Activated CD4-positive, alpha-beta T cell treated with anti-CD3 and anti-CD28 coated beads, Interleukin-2, amount 10 ng/mL, durations not matched to agents 24 days and 14 days (primary cell): ENCODE results near the gene NLGN1. TPM values are rescaled to one million over a fixed set of nuclear protein-coding genes. Genes with fewer than 3 reads are reported as not detected.
"Not testable (repeated sequence)": the region's sequence is repeated elsewhere in the genome, so short reads cannot be mapped to it uniquely, and the experiment has no call there.

Source experiments
- DNase-seq: peaks from one replicate; pipeline ENCODE4 v3.0.0; 2022
- H3K27ac Mint-ChIP-seq: one replicate; pipeline ENCODE4 v1.8.0; 2022; ENCODE audit warnings: mild to moderate bottlenecking, mixed read lengths
- H3K27me3 Mint-ChIP-seq: one replicate; pipeline ENCODE4 v1.8.0; 2022; ENCODE audit warnings: mixed read lengths
- H3K36me3 Mint-ChIP-seq: one replicate; pipeline ENCODE4 v1.8.0; 2022; ENCODE audit warnings: low read depth, mild to moderate bottlenecking, mixed read lengths
- H3K4me1 Mint-ChIP-seq: one replicate; pipeline ENCODE4 v1.8.0; 2021; ENCODE audit warnings: mixed read lengths
- H3K4me3 Mint-ChIP-seq: one replicate; pipeline ENCODE4 v1.8.0; 2022; ENCODE audit warnings: mild to moderate bottlenecking, moderate library complexity, mixed read lengths
- H3K9me3 Mint-ChIP-seq: one replicate; pipeline ENCODE4 v1.8.0; 2021; ENCODE audit warnings: mixed read lengths
- intact Hi-C: fragments of 100-400 bp; cut with micrococcal nuclease; formaldehyde crosslinking; loops from one replicate; pipeline ENCODE4 v1.15.1; 2023
- total RNA-seq: library from RNA; stranded (reverse); gene quantifications from 2 replicates; pipeline ENCODE4 v1.2.3, GENCODE V29; 2022

NLGN1 gene
- total RNA-seq, 1 donor from 2014 or later, result not detected

DNA sequence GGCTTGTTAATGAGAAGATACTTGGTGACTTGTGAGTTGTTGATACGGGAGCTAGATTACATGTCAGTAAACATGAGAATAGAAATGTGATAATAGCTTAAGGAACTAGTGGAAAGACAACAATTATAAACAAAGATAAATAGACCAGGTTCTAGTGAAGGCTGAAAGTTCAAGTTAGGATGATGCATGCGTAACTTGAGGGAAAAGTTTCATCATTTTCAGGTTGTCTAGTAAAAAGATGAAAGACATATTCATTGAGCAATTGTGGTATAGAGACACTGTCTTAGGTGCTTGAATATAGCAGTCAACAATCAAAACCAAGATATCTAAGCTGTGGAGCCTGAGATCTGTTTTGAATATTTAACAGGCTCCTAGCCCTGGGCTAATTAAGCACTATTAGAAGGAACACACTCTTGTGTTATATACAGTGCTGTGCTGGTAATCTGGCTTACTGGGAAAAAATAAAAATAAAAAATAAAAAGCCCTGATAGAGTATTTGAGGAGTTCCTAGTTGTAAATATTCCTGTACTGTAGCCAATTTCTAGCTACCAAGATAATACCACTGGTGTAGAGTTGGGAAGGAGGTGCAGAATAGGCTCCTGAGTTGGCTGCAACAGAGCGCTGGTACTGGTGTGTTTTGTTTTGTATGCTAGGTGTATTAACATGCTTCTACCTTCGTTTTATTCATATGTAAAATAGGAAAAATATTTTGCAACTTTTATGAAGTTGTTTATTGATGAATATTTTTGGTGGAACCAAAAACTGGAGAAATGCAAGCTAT lies 68.5 kb downstream of the NLGN1 start:
- no peak for DNase-seq
- intact Hi-C loops, result no loop called here
- no peak overlapping the region for H3K27ac Mint-ChIP-seq

DNA sequence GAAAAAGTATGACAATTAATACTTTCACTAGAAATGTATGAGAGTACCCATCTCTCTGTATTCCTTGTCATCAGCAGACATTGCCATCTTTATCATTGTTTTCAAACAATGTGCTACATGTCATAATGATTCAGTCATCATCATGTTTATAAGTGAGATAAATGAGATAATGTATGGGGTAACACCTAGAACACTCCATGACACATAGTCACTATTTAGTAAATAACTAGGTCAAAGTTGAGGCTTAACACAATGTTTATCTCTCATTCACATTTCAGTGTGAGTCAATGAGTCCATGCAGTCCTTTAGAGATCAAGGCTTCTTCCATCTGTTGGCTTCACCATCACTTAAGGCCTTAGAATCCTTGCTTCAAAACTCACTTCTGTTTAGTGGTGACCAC lies 70.0 kb downstream of the NLGN1 start:
- Mint-ChIP-seq H3K27ac (no peak overlapping the region), H3K27me3 (no peaks in the 10 kb centered on the region), H3K4me3 (no peak overlapping the region), H3K36me3 (no peaks in the 10 kb centered on the region), H3K4me1 (no peaks in the 10 kb centered on the region), H3K9me3 (no peaks in the 10 kb centered on the region)
- intact Hi-C loops, result no loop called here
- no peak for DNase-seq

More for the DNA sequence above, 68.5 kb downstream of the NLGN1 start:
- Mint-ChIP-seq H3K36me3 (no peaks in the 10 kb centered on the region), H3K4me1 (no peaks in the 10 kb centered on the region), H3K27me3 (no peaks in the 10 kb centered on the region), H3K4me3 (no peak overlapping the region), H3K9me3 (no peaks in the 10 kb centered on the region)

DNA sequence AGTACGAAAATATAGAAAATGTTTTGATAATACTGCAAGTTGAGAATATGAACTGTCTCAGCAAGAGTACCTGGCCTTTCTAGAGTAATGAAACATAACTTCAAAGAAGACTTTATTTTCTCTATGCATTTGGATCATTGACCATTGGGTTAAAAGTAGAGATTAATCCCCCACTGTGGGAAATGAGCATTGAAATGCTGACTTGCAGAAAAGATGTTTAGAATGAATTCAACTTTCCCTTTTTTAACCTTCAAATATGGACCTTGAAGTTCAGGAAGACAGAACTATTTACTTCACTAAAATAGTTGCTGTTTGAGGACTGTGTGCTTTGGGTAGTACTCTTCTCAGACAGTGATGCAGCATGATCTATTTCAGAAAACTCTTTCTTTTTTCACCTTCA lies 75.7 kb downstream of the NLGN1 start:
- H3K4me3 Mint-ChIP-seq, result no peak overlapping the region
- no peak for DNase-seq
- H3K27ac Mint-ChIP-seq, result no peak overlapping the region
- no peaks in the 10 kb centered on the region for H3K4me1 Mint-ChIP-seq
- no peaks in the 10 kb centered on the region for H3K36me3 Mint-ChIP-seq
- H3K9me3 Mint-ChIP-seq, result no peaks in the 10 kb centered on the region
- intact Hi-C loops, result no loop called here
- no peaks in the 10 kb centered on the region for H3K27me3 Mint-ChIP-seq

DNA sequence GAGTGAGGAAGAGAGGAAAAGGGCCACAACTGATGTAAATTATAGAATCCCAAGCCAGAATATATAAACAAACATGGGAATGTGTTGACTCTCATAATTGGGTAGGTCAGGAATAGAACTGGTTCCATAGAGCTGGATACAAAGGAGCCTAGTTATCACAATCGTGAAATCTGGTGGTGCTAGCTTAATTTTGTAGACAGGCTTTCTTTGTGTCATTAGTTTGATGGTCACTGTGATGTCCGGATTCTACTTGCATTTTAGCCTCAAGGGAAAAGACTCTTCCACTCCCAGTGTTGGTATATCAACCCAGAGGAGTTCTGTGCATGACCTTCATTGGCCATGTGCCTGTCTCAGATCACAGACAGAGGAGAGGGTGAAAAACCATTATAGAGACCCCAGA lies 81.8 kb downstream of the NLGN1 start:
- H3K4me3 Mint-ChIP-seq, result no peak overlapping the region
- no peaks in the 10 kb centered on the region for H3K4me1 Mint-ChIP-seq
- H3K9me3 Mint-ChIP-seq, result no peaks in the 10 kb centered on the region
- H3K27me3 Mint-ChIP-seq, result no peaks in the 10 kb centered on the region
- no peaks in the 10 kb centered on the region for H3K36me3 Mint-ChIP-seq
- H3K27ac Mint-ChIP-seq, result no peak overlapping the region
- no peak for DNase-seq
- intact Hi-C loops, result no loop called here

DNA sequence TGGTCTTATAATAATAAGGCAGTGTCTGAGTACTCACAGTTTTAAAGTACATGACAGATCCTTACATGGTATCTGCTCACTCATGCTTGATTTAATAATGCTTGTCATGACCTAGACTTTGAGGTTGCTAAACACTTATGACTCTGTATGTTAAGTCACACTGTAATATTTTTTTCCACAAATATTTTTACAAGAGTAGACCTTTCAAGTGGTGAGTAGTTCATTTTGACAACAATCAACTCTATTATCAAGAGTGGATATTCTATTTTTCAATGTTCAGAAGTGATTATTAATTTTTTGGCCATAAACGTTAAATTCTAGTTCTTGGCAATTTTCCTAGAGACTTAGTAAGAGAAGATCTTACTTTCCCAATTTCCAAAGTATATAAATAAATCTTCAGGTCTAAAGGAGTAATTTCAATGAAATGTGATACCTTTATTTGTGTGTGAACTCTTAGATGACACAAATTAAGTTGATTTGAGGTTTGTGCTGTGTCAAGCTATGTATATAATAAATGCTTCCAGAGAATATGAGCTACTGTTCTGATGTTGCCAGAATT lies 104.5 kb downstream of the NLGN1 start:
- no peak for DNase-seq
- H3K27me3 Mint-ChIP-seq, result no peaks in the 10 kb centered on the region
- no peaks in the 10 kb centered on the region for H3K36me3 Mint-ChIP-seq
- no peaks in the 10 kb centered on the region for H3K4me1 Mint-ChIP-seq
- no peak overlapping the region for H3K4me3 Mint-ChIP-seq
- intact Hi-C loops, result no loop called here
- H3K27ac Mint-ChIP-seq, result no peak overlapping the region
- H3K9me3 Mint-ChIP-seq, result no peaks in the 10 kb centered on the region

DNA sequence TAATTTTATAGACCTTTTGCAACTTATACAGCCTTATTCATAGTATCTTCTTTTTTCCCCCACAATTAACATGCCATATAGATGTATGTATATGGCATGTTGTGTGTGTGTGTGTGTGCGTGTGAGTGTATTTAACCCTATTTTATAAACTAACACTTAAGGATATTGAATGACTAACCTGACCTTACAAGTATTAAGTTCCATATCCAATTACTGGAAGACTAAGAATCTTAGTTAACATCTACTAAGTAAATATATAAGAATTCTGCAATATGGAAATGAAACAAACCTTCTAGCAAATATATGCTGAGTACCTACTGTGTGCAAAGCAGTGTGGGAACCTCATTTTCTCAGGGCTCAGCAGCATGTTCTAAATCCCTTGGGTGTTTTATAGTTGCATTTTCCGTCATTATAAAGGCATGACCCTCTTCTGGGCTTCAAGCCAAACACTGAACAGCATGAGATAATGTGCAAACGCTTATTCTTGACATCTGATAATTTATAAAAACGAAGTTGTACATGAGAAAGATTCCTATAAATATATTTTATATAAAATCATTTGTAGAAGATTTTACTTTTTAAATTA lies 105.5 kb downstream of the NLGN1 start:
- intact Hi-C loops, result no loop called here
- Mint-ChIP-seq H3K27ac (no peak overlapping the region), H3K9me3 (no peaks in the 10 kb centered on the region), H3K4me3 (no peak overlapping the region), H3K36me3 (no peaks in the 10 kb centered on the region), H3K27me3 (no peaks in the 10 kb centered on the region), H3K4me1 (no peaks in the 10 kb centered on the region)
- no peak for DNase-seq

DNA sequence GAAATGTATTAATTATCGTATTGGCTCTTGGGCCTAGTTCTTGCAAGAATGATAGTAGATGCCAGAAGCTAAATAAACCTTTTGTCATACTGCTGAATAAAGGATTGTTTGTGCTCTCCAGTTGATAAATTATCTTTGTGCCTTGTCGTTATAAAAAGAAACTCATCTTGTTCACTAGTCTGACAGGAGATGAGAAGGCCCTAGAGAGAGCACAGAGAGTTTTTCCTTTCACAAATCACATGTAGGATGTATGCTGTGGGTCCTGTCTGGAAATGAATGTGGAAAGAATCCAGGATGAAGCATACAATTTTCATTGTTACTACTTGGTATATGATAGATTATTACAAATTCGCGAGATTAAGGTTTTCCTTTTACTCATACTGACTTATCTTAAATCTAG lies 113.0 kb downstream of the NLGN1 start:
- no peak for DNase-seq
- no peaks in the 10 kb centered on the region for H3K9me3 Mint-ChIP-seq
- no peaks in the 10 kb centered on the region for H3K36me3 Mint-ChIP-seq
- H3K27me3 Mint-ChIP-seq, result no peaks in the 10 kb centered on the region
- H3K4me3 Mint-ChIP-seq, result no peak overlapping the region
- no peak overlapping the region for H3K27ac Mint-ChIP-seq
- intact Hi-C loops, result no loop called here
- no peaks in the 10 kb centered on the region for H3K4me1 Mint-ChIP-seq

DNA sequence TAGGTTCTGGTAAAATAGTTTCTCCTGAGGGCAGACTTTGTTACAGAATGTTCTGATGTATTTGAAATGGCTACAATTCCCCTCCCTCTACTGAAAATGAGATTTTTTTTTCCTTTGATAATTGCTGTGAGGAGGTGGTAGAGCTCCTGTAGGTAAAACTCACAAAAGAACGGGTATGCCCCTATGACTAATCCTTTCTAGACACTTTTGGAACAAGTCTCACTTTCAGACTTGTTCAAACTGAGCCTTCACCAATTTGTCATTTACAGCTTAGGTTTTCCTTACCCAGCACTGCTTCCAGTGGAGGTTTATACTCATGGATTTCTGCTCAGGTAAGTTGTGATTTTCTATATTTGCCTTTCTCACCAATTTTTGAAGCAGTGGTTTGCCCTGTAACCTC lies 115.6 kb downstream of the NLGN1 start:
- intact Hi-C loops, result no loop called here
- no peaks in the 10 kb centered on the region for H3K36me3 Mint-ChIP-seq
- H3K27me3 Mint-ChIP-seq, result no peaks in the 10 kb centered on the region
- no peak overlapping the region for H3K4me3 Mint-ChIP-seq
- DNase-seq, result no peak
- no peaks in the 10 kb centered on the region for H3K9me3 Mint-ChIP-seq
- no peak overlapping the region for H3K27ac Mint-ChIP-seq
- H3K4me1 Mint-ChIP-seq, result no peaks in the 10 kb centered on the region

DNA sequence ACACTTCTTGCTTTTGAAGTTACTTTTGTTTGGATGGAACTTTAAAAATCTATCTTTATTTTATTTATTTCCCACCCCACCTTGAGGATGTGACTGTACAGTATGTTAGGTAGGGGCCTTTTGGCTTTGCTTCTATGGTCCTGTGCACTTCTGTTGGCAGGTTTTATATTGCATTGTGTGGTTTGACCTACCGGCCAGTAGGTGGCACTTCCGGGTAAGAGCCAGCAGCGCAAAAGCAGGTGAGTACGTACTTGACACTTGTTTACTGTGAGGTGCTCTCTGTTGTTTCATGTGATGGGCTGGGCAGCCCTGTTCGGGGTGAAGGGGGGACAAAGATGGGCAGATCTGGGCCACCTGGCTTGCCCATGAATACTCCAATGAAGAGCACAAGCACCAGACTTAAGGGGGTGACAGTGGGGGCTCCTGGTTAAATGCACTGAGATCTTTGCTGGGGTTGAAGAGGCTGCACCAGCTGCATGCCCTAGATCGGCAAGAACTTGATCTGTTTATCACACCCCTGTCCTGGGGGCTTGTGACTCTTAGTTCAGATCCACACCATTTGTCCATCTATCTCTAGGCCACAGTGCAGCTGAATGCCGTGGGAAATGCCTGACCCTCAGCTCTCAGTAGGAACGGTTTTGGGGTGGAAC lies 131.6 kb downstream of the NLGN1 start:
- H3K4me3 Mint-ChIP-seq, result no peak overlapping the region
- intact Hi-C loops, result no loop called here
- no peak for DNase-seq
- H3K27ac Mint-ChIP-seq, result no peak overlapping the region
- no peaks in the 10 kb centered on the region for H3K36me3 Mint-ChIP-seq
- H3K4me1 Mint-ChIP-seq, result no peaks in the 10 kb centered on the region
- H3K9me3 Mint-ChIP-seq, result peaks cover 11% of the 10 kb centered on the region
- H3K27me3 Mint-ChIP-seq, result no peaks in the 10 kb centered on the region

DNA sequence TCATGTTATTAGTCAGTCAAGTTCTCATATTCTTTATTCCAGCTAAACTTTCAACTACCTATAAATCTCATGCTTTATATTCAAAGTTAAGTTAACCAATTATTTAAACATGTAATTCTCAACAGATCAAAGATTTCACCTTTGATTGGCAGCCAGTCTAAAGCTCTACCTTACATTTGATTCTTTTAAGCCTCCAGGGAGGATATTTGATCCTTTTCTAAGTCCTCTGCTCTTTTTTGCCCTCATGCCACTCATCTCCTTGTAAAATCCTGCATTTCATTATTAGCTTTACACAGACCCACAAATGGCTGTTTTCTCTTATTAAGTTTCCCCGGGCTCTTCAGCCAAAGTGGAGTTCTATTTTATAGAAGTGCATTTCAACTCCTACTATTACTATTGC lies 134.1 kb downstream of the NLGN1 start:
- Mint-ChIP-seq H3K4me3 (no peak overlapping the region), H3K4me1 (no peaks in the 10 kb centered on the region), H3K9me3 (no peaks in the 10 kb centered on the region), H3K36me3 (no peaks in the 10 kb centered on the region), H3K27ac (no peak overlapping the region), H3K27me3 (no peaks in the 10 kb centered on the region)
- intact Hi-C loops, result no loop called here
- DNase-seq, result no peak

DNA sequence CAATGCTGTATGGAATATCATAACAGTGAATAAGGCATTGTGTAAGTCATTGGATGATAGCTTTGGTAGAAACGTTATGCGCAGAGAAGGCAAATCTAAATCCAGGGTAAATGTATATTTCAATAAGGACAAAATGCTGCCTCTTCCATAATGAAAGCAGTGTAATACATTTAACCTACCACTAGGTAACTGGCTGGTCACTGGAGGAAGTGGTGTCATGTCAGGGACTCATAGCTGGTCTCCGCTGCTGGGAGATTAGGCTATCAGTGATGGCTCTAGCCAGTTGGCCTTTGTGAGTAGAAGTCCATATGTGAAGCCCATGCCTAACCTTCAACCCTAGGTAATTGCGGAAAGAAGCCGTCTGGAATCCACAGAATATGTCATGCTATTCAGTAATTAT lies 140.9 kb downstream of the NLGN1 start:
- H3K27me3 Mint-ChIP-seq, result no peaks in the 10 kb centered on the region
- H3K4me3 Mint-ChIP-seq, result no peak overlapping the region
- intact Hi-C loops, result no loop called here
- no peaks in the 10 kb centered on the region for H3K9me3 Mint-ChIP-seq
- H3K4me1 Mint-ChIP-seq, result no peaks in the 10 kb centered on the region
- no peak for DNase-seq
- no peaks in the 10 kb centered on the region for H3K36me3 Mint-ChIP-seq
- no peak overlapping the region for H3K27ac Mint-ChIP-seq

DNA sequence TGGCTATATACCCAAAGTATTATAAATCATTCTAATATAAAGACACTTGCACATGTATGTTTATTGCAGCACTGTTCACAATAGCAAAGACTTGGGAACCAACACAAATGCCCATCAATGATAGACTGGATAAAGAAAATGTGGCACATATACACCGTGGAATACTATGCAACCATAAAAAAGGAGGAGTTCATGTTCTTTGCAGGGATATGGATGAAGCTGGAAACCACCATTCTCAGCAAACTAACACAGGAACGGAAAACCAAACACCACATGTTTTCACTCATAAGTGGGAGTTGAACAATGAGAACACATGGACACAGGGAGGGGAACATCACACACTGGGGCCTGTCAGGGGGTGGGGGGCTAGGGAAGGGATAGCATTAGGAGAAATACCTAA lies 148.0 kb downstream of the NLGN1 start:
- H3K36me3 Mint-ChIP-seq, H3K9me3 Mint-ChIP-seq, H3K27me3 Mint-ChIP-seq, intact Hi-C loops, H3K4me3 Mint-ChIP-seq, H3K27ac Mint-ChIP-seq, H3K4me1 Mint-ChIP-seq, DNase-seq: not testable (repeated sequence)

DNA sequence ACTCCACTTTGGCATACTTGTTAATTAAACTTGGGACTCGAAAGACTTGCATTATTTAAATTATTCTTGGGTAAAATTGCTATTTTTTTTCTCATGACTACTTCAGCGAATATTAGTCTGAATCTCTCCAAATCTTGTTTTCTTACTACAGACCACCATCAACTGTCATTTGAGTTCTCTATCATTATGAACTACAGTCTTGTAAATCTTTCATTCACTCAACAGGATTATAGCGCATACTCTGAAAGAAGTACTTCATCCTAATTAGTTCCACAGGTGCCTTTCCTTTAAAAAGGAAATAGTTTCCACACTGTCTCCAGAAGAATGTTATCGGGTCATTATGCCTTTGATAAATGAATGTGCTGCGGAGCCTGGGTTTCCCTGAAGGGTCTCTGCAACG lies 149.5 kb downstream of the NLGN1 start:
- no peaks in the 10 kb centered on the region for H3K9me3 Mint-ChIP-seq
- H3K4me1 Mint-ChIP-seq, result no peaks in the 10 kb centered on the region
- no peak for DNase-seq
- no peak overlapping the region for H3K27ac Mint-ChIP-seq
- intact Hi-C loops, result no loop called here
- no peaks in the 10 kb centered on the region for H3K27me3 Mint-ChIP-seq
- no peak overlapping the region for H3K4me3 Mint-ChIP-seq
- no peaks in the 10 kb centered on the region for H3K36me3 Mint-ChIP-seq

DNA sequence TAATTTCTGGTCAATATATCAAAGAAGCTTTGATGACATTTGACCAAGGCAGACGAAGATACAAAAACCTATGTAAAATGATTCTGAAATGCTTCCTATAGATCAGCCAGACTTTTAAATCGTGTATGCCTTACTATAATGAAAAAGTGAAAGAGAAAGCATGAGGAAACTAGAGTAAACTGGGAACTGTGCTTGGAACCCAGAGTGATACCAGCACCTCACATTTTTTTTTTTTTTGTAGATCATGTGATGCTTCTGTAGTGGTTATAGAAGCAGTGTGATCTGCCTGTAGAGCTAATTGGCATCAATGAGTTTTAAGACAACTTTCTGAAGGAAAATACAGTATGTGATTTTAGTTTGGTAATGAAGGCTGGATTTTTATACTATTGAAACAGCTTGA lies 150.7 kb downstream of the NLGN1 start:
- no peak overlapping the region for H3K4me3 Mint-ChIP-seq
- no peaks in the 10 kb centered on the region for H3K9me3 Mint-ChIP-seq
- no peak for DNase-seq
- no peaks in the 10 kb centered on the region for H3K4me1 Mint-ChIP-seq
- intact Hi-C loops, result no loop called here
- no peak overlapping the region for H3K27ac Mint-ChIP-seq
- H3K27me3 Mint-ChIP-seq, result no peaks in the 10 kb centered on the region
- no peaks in the 10 kb centered on the region for H3K36me3 Mint-ChIP-seq
